K562 (cell line): ENCODE data around the gene C15orf62.

Experiments
- ADNP ChIP-seq: fragments of 200-800 bp; sonication (Bioruptor generic); IDR thresholded peaks from 2 replicates; pipeline ENCODE4 v1.6.1; 2016; ENCODE audit warnings: missing genetic modification characterization, missing compliant biosample characterization
- ELF4 ChIP-seq: fragments of 450-650 bp; formaldehyde crosslinking; IDR thresholded peaks from 2 replicates; pipeline ENCODE4 v1.4.0; 2022; ENCODE audit warnings: missing genetic modification characterization
- MAFK ChIP-seq: IDR thresholded peaks from 2 replicates; pipeline ENCODE4 v1.6.1; 2011; ENCODE audit warnings: low read length, improper control_type of control experiment
- VEZF1 ChIP-seq: fragments of 200-800 bp; sonication (Bioruptor generic); IDR thresholded peaks from 2 replicates; pipeline ENCODE4 v1.6.1; 2017; ENCODE audit warnings: missing genetic modification characterization, missing compliant biosample characterization
- ZSCAN29 ChIP-seq: fragments of 450-650 bp; IDR thresholded peaks from 2 replicates; pipeline ENCODE4 v1.6.1; 2017
- TF ChIP-seq, protein P1 (sequence below), 3 experiments: IDR thresholded peaks in 2 of 3; conservative IDR thresholded peaks in 1 of 3; 2 replicates each; pipeline ENCODE4 v1.5.1; 2011 to 2012; ENCODE audit warnings: low read length in 3 of 3, mild to moderate bottlenecking in 3 of 3, control low read depth in 2 of 3, improper control_type of control experiment in 1 of 3, inconsistent platforms in 1 of 3, low read depth in 1 of 3, mixed read lengths in 1 of 3, moderate library complexity in 1 of 3; ENCODE audit not compliant: insufficient read depth in 2 of 3

DNA sequence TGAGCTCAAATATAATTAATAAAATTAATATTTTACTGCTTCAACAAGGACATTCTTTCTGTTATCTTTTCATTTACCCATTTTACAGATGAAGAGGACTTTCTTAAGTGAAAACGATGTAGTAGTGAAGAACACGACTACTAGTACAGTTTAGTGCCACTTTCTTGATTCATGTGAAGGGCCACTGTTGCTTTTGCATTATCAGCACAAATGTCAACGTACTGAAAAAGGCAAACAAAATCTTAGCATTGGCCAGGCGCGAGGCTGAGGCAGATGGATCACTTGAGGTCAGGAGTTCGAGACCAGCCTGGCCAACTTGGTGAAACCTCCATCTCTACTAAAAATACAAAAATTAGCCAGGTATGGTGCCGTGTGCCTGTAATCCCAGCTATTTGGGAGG, 49.3 kb downstream of the C15orf62 start:
- TF ChIP-seq MAFK (peak; percentile 50; the same call in 1 of the 2 replicates), ADNP (tag) (no peak), ZSCAN29 (no peak), ELF4 (no peak), VEZF1 (CRISPR knock-in tag) (no peak)
- TF ChIP-seq, protein P1, sequence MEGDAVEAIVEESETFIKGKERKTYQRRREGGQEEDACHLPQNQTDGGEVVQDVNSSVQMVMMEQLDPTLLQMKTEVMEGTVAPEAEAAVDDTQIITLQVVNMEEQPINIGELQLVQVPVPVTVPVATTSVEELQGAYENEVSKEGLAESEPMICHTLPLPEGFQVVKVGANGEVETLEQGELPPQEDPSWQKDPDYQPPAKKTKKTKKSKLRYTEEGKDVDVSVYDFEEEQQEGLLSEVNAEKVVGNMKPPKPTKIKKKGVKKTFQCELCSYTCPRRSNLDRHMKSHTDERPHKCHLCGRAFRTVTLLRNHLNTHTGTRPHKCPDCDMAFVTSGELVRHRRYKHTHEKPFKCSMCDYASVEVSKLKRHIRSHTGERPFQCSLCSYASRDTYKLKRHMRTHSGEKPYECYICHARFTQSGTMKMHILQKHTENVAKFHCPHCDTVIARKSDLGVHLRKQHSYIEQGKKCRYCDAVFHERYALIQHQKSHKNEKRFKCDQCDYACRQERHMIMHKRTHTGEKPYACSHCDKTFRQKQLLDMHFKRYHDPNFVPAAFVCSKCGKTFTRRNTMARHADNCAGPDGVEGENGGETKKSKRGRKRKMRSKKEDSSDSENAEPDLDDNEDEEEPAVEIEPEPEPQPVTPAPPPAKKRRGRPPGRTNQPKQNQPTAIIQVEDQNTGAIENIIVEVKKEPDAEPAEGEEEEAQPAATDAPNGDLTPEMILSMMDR (IDR thresholded peaks at IDR 0.05 in 2 of 3, conservative IDR thresholded peaks at IDR 0.05 in 1 of 3; ENCODE audit: insufficient read depth in 2 of 3, low read depth in 1 of 3, low read length in 3 of 3): no peak
